HG03469 (cell line): ENCODE measurements around the gene BMX.

Source experiments
- ATAC-seq: cut with Tn5 transposase; IDR thresholded peaks from one replicate; pipeline ENCODE4 v1.9.1; 2021; ENCODE audit warnings: mild to moderate bottlenecking, moderate library complexity, moderate number of reproducible peaks; ENCODE audit not compliant: unreplicated experiment

Gene BMX

GRCh38 chrX:15567886-15568616 is 67.4 kb downstream of the BMX start:
- ATAC-seq = no peak

- no peak for ATAC-seq
Measured at GRCh38 chrX:15570145-15570544, 69.5 kb downstream of the BMX start.

GRCh38 chrX:15574017-15574416 is 73.4 kb downstream of the BMX start:
- no peak for ATAC-seq

- no peak for ATAC-seq
Measured at GRCh38 chrX:15576019-15576418, 75.4 kb downstream of the BMX start.

- ATAC-seq = no peak
Measured at GRCh38 chrX:15579778-15580747, 79.5 kb downstream of the BMX start.

- no peak for ATAC-seq
Measured at GRCh38 chrX:15594371-15594770, 93.8 kb downstream of the BMX start.

GRCh38 chrX:15598026-15598425 is 97.4 kb downstream of the BMX start:
- ATAC-seq = no peak

GRCh38 chrX:15599461-15599860 is 98.9 kb downstream of the BMX start:
- no peak for ATAC-seq

GRCh38 chrX:15600049-15600448 is 99.4 kb downstream of the BMX start:
- no peak for ATAC-seq

- ATAC-seq = no peak
Measured at GRCh38 chrX:15600745-15601144, 100.1 kb downstream of the BMX start, which contains the start of gene ACE2. Gene ACE2 (minus strand): TSS chrX:15600960. CDS start chrX:15600911, 49 bp downstream.

- ATAC-seq = no peak
Measured at GRCh38 chrX:15601932-15602331, 101.3 kb downstream of the BMX start.

- no peak for ATAC-seq
Measured at GRCh38 chrX:15602761-15603160, 102.2 kb downstream of the BMX start.

GRCh38 chrX:15605226-15605625 is 104.6 kb downstream of the BMX start:
- ATAC-seq = no peak
